Esophagus squamous epithelium (tissue), 4 donors: Measurements from ENCODE around the gene ECT2L.

Experiments
- CTCF ChIP-seq, 6 experiments: fragments of 450-650 bp in 4 of 6; fragments of 200-600 bp in 2 of 6; sonication (generic) in 2 of 6; IDR thresholded peaks; one replicate each; pipeline ENCODE4 v1.5.1; 2016 to 2019; ENCODE audit warnings: antibody characterized with exemption in 6 of 6, mild to moderate bottlenecking in 4 of 6, moderate library complexity in 4 of 6
- POLR2A ChIP-seq, 4 donors: fragments of 450-650 bp; IDR thresholded peaks; one replicate each; pipeline ENCODE4 v1.6.1; 2017; ENCODE audit warnings: antibody characterized with exemption in 4 of 4, mild to moderate bottlenecking in 4 of 4, moderate library complexity in 3 of 4

GRCh38 chr6:138844192-138844591 lies 48.3 kb downstream of the ECT2L start:
- TF ChIP-seq POLR2A (IDR thresholded peaks at IDR 0.05) (no peak), CTCF (IDR thresholded peaks at IDR 0.05) (no peak)
